NCI-H345 (cell line): ENCODE data around the gene PLA2G1B.
"Not testable (repeated sequence)": the region's sequence is repeated elsewhere in the genome, so short reads cannot be mapped to it uniquely, and the experiment has no call there.

ENCODE experiments used
- DNase-seq: peaks from one replicate; lab custom pipeline; 2025; lab: John Stamatoyannopoulos, UW

The PLA2G1B gene

GRCh38 chr12:120358412-120359100, 31.0 kb upstream of the PLA2G1B start:
- DNase-seq = no peak

- no peak for DNase-seq
These were observed 29.5 kb upstream of the PLA2G1B start for GRCh38 chr12:120357104-120357503.

DNA sequence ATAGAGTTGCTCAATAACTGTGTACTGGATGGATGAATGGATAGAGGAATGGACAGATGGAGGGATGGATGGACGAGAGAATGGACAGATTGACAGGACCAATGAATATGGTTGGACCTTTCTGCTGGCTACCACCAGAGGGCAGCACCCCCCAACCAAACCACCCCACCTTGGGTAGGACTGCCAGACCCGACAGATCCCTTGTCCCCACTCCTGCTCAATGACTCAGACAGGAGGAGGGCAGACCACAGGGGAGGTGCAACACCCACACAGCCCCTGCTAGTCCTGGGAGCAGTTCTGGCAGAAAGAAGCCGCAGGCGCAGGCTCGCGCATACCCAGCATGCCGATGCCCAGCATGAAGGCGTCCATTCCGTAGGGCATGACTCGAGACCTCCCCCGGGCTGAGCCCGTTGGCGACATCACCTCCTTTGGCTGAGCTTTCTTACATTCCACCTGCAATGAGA, 29.0 kb upstream of the PLA2G1B start:
- DNase-seq = peak; percentile 64

DNA sequence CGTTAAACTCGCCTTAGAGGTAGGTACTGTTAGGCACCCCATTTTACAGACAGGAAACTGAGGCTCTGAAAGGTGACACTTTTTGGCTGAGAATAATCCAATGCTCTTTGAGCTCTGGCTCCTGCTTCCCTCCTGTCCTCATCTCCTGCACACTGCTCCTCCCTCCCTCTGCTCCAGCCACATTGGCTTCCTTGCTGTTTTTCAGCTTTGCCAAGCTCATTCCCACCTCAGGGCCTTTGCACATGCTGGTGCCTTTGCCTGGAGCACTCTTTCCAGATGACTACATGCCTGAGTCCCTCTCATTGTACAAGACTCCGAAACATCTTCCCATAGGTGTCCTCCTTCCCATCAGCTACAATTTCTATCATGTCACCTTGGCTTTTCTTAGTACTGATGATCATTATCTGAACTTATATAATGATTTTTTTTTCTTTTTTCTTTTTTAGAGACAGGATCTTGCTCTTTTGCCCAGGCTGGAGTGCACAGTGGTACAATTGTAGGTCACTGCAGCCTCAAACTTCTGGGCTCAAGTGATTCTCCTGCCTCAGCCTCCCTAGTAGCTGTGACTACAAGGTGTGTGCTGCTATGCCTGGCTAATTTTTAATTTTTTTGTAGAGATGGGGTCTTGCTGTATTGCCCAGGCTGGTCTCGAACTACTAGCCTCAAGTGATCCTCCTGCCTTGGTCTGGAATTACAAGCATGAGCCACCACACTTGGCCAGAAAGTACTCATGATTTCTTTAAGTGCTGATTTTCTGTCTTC, 26.2 kb upstream of the PLA2G1B start:
- DNase-seq = no peak

- no peak for DNase-seq
These were observed 25.6 kb upstream of the PLA2G1B start for GRCh38 chr12:120353136-120353535.

DNA sequence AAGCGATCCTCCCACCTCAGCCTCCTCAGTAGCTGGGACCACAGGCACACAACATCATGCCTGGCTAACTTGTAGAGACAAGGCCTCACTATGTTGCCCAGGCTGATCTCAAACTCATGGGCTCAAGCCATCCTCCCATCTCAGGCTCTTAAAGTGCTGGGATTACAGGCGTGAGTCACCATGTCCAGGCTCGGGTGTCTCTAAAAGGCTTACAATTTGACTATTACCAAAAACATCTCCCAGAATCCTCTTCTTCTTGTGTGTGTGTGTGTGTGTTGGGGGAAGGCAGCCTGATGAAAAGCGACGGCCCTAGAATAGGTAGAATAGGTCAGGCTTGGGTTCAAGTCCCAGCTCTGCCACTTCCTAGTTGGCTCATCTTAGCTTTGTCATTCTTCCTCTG, 24.5 kb upstream of the PLA2G1B start:
- DNase-seq = no peak

GRCh38 chr12:120350576-120351350, 23.2 kb upstream of the PLA2G1B start:
- peak; percentile 57 for DNase-seq

DNA sequence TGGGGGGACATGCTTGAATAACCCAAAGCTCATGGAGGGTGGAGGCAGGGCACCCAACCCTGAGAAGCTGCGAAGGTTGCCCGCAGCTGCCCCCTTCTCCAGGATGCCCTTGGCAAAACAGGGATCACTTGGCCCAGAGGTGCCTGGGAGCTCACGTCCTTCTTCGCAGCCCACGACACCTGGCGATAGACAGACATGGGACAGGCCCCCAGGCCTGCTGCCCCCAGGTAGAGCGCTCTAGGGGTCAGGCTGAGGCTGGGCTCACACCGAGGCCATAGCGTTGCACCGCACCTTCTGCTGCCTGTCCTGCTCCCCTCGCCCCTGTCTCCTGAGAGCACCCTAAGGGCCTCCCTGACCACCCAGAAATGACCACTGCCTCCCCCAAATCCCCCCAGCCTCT, 20.2 kb upstream of the PLA2G1B start:
- DNase-seq = no peak

- no peak for DNase-seq
These were observed 19.1 kb upstream of the PLA2G1B start for GRCh38 chr12:120346681-120347080.

DNA sequence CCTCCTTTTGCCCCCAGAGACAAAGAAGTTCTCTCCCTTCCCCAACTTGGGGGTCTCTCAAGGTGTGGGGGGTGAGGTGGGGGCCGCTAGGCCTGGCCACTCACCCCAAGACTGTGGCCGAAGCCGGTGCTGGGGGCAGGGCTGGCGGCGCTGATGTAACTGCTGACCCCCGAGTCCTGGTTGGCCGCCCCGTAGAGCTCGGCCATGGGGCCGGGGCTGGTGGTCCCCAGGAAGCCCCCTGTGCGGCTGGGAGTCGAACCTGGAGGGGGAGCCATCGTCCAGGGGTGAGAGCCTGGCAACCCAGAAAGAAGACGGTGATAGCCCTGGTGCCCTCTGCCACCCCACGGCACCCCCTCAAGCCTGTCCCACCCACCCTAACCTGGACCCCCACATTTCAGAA, 18.5 kb upstream of the PLA2G1B start:
- DNase-seq = no peak

- DNase-seq = no peak
These were observed 16.1 kb upstream of the PLA2G1B start for GRCh38 chr12:120343692-120344091.

DNA sequence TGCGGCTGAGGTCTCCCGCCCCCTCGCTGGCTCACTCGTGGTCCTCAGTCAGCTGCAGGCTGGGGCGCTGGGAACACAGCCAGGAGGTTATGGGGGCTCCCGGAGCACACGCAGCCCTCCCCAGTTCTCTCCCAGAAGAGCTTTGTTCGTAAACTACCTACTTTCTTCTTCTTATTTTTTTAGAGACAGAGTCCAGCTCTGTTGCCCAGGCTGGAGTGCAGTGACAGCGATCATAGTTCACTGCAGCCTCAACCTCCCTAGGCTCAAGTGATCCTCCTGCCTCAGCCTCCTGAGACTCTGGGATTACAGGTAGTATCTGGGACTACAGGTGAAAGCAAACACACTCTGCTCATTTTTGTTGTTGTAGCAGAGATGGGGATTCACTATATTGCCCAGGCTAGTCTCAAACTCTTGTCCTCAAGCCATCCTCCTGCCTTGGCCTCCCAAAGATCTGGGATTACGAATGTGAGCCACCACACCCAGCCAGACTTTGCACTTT, 15.5 kb upstream of the PLA2G1B start:
- DNase-seq = no peak

DNA sequence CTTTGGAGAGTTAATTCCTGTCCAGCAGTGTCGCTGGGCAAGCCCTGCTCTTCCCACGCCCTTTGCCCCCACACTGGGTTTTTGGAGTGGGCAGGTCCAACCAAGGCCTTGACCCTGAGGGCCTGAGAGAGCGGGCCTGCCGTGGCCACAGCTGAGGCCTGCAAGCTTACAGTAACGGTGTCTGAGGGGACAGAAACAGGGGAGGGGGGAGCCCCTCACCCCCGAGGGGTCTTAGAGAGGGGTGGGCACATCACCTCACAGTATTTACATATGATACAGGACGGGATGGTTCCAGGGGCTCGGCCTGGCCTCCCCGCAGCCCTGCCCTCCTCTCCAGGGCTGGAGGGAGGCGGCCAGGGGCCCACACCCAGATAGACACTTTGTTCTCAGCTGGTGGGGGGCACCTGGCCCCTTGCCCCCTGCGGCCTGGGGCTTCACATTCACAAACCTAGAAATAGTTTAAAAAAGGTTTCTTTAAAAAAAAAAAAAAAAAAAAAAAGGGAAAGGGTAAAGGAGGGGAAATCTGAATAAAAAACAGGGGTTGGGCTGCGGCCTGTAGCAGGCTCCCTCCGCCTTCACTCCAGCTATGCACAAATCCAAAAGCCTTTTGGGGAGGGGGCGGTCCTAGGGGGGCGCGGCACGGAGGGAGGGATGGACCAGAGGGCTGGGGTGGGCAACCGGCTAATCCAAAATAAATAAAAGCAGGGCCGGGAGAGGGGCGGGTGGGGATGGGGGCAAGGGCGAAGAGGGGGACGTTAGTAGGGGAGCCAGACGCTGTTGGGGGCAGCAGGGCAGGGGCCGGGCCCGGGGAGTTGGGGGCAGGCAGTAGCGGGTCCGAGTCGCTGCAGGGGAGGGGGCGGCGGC, 14.8 kb upstream of the PLA2G1B start:
- DNase-seq = no peak

DNA sequence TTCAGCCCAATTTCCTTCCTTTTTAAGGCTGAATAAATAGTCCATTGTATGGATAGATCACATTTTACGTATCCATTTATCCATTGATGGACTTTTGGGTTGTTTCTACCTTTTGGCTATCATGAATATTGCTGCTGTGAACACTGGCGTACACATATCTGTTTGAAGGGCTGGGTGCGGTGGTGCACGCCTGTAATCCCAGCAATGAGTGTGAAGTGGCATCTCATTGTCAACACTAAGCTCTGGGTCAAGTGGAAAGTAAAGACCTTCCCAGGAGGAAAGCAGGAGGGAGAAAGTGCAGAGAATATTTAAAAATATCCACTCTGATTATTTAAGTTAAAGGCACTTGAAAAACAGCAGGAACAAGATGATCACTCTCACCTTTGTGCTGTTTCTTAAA, 11.7 kb upstream of the PLA2G1B start:
- DNase-seq = no peak

DNA sequence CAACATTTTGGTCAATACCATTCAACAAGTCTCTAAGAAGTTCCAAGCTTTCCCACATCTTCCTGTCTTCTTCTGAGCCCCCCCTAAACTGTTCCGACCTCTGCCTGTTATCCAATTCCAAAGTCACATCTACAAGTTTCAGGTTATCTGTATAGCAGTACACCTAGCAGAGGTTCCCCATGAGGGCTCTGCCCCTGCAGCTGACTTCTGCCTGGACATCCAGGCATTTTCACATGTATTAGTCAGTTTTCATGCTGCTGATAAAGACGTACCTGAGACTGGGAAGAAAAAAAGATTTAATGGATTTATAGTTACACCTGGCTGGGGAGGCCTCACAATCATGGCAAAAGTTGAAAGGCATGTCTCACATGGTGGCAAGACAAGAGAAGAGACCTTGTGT, 10.2 kb upstream of the PLA2G1B start:
- DNase-seq = no peak

DNA sequence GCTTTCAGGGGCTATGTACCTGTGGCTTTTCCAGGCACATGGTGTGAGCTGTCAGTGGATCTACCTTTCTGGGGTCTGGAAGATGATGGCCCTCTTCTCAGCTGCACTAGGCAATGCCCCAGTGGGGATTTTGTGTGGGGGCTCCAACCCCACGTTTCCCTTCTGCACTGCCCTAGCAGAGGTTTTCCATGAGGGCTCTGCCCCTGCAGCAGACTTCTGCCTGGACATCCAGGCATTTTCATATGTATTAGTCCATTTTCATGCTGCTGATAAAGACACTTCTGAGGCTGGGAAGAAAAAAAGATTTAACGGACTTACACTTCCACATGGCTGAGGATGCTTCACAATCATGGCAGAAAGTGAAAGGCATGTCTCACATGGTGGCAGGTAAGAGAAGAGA, 8.8 kb upstream of the PLA2G1B start:
- not testable (repeated sequence) for DNase-seq

DNA sequence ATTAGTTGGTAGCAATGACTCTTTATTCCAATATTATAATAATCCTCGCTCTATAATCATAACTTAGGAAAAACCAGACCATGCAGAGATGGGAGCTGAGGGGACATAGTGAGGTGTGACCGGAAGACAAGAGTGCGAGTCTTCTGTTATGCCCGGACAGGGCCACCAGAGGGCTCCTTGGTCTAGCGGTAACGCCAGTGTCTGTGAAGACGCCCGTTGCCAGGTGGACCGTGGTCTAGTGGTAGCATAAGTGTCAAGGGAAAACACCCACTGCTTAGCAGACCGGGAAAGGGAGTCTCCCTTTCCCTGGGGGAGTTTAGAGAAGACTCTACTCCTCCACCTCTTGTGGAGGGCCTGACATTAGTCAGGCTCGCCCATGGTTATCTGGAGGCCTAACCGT, 7.9 kb upstream of the PLA2G1B start:
- peak; percentile 35 for DNase-seq

DNA sequence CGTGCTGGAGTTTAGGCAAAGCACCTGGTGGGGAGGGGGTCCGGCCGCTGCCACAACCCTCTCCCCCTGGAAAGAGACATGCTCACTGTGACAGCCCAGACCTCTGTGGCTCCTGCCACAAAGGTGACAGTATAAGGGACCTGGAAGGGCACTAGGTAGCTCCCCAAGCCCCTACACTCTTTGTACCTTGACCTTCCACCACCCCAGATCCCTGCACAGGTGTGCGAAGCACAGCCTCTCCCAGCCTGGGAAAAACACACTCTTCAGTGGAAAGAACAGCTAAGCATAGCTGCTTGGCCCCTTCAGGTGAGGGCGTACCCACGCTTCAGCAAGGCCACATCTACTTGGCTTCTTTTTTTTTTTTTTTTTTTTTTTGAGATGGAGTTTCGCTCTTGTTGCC, 4.9 kb upstream of the PLA2G1B start:
- no peak for DNase-seq

DNA sequence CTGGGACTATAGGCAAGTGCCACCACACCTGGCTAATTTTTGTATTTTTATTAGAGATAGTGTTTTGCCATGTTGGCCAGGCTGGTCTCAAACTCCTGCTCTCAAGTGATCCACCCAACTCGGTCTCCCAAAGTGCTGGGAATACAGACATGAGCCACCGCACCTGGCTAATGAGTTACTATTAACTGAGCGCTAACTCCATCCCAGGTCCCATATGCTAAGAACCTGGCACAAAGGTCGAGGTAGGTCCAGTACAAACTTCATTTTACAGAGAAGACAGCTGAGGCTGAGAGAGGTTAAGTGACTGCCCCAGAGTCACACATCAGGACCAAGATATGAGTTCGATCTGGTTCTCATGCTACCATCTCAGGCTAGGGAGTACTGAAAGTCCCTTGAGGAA, 4.5 kb upstream of the PLA2G1B start:
- no peak for DNase-seq

DNA sequence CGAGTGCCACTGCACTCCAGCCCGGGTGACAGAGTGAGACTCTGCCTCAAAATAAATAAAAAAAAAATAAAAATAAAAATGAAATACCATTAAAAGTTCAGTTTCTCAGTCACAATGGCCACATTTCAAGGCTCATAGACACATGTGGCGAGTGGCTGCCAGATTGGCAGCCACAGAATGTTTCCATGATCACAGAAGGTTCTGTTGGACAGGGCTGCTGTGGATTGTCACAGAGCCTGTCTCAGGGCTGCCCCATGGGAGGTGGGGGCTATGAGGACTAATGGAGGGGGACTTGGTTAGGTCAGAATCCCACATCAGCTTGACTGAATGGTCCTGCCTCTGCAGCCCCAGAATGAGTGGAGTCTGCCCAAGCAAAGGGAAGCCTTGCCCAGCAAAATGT, 3.8 kb upstream of the PLA2G1B start:
- no peak for DNase-seq

DNA sequence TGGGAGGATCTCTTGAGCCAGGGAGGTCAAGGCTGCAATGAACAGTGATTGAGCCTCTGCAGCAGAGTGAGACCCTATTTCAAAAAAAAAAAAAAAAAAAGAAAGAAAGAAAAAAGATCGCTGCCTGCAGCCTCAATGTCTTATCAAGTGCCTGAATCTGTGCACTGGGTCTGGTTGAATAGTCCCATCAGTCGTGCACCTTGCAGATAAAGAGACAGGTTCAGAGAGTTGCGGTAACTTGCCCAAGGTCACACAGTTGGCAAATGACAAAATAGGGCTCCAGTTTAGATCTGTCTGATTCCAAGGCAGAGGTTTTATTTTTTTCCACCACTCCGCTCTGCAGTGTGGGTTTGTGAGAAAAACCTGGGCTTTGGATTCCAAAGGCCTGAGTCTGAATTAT, 649 bp upstream of the PLA2G1B start:
- DNase-seq = no peak
